ENCODE measurements around the gene LRG1. TPM values are rescaled to one million over a fixed set of nuclear protein-coding genes. Genes with fewer than 3 reads are reported as not detected.

Gene LRG1
- total and polyA plus RNA-seq, 9 of the 15 experiments (the other 6 are each of a cell fraction or from before 2014, with no cell fraction given) = 1.5 to 11.9 (median 8.7) TPM

DNA sequence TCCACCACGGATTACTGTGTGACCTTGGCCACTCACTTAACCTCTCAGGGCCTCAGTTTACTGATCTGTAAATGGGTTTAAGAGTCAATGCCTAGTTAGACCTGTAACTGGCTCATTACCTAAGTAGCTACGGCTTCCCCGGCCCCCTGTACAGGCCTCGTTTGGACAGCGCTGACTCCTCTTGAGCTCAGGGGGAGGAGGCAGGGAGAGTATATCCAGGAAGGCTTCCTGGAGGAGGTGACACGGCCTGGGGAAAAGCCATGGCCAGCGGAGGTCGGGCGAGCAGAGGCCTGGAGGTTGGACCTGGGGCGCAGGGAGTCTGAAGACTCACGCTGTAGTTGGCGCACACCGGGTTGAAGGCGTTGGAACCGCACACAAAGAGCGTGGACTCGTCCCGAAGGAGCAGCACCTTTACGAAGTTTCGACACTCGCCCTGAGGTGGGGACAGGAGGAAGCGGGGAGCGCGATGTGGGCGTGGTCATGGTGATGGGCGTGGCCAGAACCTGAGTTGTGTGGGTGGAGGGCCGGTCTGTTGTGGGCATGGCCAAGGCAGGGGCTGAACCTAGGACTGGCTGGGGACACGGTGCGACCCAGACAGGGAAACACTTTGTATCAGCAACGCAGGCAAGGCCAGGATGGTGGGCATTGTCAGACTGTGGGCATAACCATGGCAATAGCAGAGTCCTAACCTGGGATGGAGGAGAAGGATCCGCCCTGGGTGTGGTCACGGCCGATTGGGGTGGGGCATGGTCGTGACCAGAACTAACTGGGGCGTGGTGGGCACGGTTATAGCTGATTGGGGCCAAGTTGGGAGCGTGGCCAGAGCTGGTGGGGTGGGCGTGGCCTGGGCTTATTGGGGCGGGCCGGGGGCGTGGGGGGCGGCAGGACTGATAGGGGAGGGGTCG is 16.1 kb upstream of the LRG1 start (continued):
- TF ChIP-seq TSC22D4 (tag; IDR thresholded peaks at IDR 0.05) (no peak), ARNT (IDR thresholded peaks at IDR 0.05) (no peak), TOE1 (IDR thresholded peaks at IDR 0.05; ENCODE audit: borderline replicate concordance) (0 out of 2 replicates have a peak, but pooled peaks have one; percentile 36), TOE1 (CRISPR knock-in tag; IDR thresholded peaks at IDR 0.05; ENCODE audit: borderline replicate concordance, low read depth) (no peak), GABPA (tag; conservative IDR thresholded peaks at IDR 0.05; ENCODE audit: low read depth) (no peak), HLTF (IDR thresholded peaks at IDR 0.05) (no peak; the same call in 1 of the 2 replicates), ELF4 (CRISPR knock-in tag; IDR thresholded peaks at IDR 0.05) (no peak), ZSCAN29 (IDR thresholded peaks at IDR 0.05) (no peak), SIN3A (IDR thresholded peaks at IDR 0.05; ENCODE audit: borderline replicate concordance in 2 of 2, control insufficient read depth in 1 of 2, low read depth in 2 of 2, low read length in 2 of 2) (no peak), ZNF830 (CRISPR knock-in tag; IDR thresholded peaks at IDR 0.05) (no peak), KLF16 (IDR thresholded peaks at IDR 0.05) (no peak), POLR2AphosphoS2 (IDR thresholded peaks at IDR 0.05; ENCODE audit: low read length) (no peak), L3MBTL2 (IDR thresholded peaks at IDR 0.05) (0 out of 2 replicates have a peak, but pooled peaks have one; percentile 28), ESRRA (IDR thresholded peaks at IDR 0.05; ENCODE audit: borderline replicate concordance, low read depth) (peak; percentile 95), HDAC2 (IDR thresholded peaks at IDR 0.05) (peak; percentile 98), HMG20A (CRISPR knock-in tag; conservative IDR thresholded peaks at IDR 0.05) (no peak), ZNF77 (CRISPR knock-in tag; IDR thresholded peaks at IDR 0.05) (no peak), YY1 (IDR thresholded peaks at IDR 0.05; ENCODE audit: borderline replicate concordance in 1 of 3, control insufficient read depth in 1 of 3, extremely low read depth in 1 of 3, insufficient read depth in 3 of 3, insufficient read length in 1 of 3, insufficient replicate concordance in 2 of 3, low read depth in 1 of 3, low read length in 2 of 3) (no peak), LARP7 (IDR thresholded peaks at IDR 0.05) (no peak), NEUROD1 (IDR thresholded peaks at IDR 0.05; ENCODE audit: borderline replicate concordance, low read depth, low read length, partially characterized antibody) (peak; percentile 20), CAMTA2 (CRISPR knock-in tag; conservative IDR thresholded peaks at IDR 0.05) (no peak), HNRNPH1 (optimal IDR thresholded peaks at IDR 0.05; ENCODE audit: low read depth, low read length) (no peak), ZNF561 (CRISPR knock-in tag; conservative IDR thresholded peaks at IDR 0.05) (no peak), SMARCE1 (IDR thresholded peaks at IDR 0.05) (no peak), CSDE1 (IDR thresholded peaks at IDR 0.05) (no peak), ZNF124 (CRISPR knock-in tag; IDR thresholded peaks at IDR 0.05) (no peak)
- TF ChIP-seq, protein P1, sequence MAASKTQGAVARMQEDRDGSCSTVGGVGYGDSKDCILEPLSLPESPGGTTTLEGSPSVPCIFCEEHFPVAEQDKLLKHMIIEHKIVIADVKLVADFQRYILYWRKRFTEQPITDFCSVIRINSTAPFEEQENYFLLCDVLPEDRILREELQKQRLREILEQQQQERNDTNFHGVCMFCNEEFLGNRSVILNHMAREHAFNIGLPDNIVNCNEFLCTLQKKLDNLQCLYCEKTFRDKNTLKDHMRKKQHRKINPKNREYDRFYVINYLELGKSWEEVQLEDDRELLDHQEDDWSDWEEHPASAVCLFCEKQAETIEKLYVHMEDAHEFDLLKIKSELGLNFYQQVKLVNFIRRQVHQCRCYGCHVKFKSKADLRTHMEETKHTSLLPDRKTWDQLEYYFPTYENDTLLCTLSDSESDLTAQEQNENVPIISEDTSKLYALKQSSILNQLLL (CRISPR knock-in tag; IDR thresholded peaks at IDR 0.05; ENCODE audit: borderline replicate concordance) = no peak
- TF ChIP-seq, protein P2, sequence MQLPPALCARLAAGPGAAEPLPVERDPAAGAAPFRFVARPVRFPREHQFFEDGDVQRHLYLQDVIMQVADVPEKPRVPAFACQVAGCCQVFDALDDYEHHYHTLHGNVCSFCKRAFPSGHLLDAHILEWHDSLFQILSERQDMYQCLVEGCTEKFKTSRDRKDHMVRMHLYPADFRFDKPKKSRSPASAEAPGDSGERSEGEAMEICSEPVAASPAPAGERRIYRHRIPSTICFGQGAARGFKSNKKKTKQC (CRISPR knock-in tag; IDR thresholded peaks at IDR 0.05) = peak; percentile 59; the same call in 1 of the 2 replicates
